HFFc6 (cell line): ENCODE data around the gene ACBD3. TPM values are rescaled to one million over a fixed set of nuclear protein-coding genes. Genes with fewer than 3 reads are reported as not detected.

Source experiments
- DNase-seq: peaks from one replicate; pipeline ENCODE4 v3.0.0-alpha.2; 2018
- H3K27ac Mint-ChIP-seq: 2 replicates; pipeline ENCODE4 v1.8.0; 2020; ENCODE audit warnings: mild to moderate bottlenecking, mixed read lengths
- H3K27me3 Mint-ChIP-seq: 2 replicates; pipeline ENCODE4 v1.8.0; 2021; ENCODE audit warnings: mild to moderate bottlenecking, moderate library complexity, mixed read lengths; ENCODE audit not compliant: insufficient read depth
- H3K36me3 Mint-ChIP-seq: 2 replicates; pipeline ENCODE4 v1.8.0; 2021; ENCODE audit warnings: low read depth, mixed read lengths
- H3K4me1 Mint-ChIP-seq: 2 replicates; pipeline ENCODE4 v1.8.0; 2020; ENCODE audit warnings: low read depth, mixed read lengths
- H3K4me3 Mint-ChIP-seq: 2 replicates; pipeline ENCODE4 v1.8.0; 2020; ENCODE audit warnings: mild to moderate bottlenecking, moderate library complexity, mixed read lengths
- H3K9me3 Mint-ChIP-seq: 2 replicates; pipeline ENCODE4 v1.8.0; 2020; ENCODE audit warnings: mild to moderate bottlenecking, mixed read lengths
- long read RNA-seq: library from polyadenylated mRNA; unstranded; transcript quantifications from one replicate; pipeline ENCODE4 v2.0.0, GENCODE V29; 2019
- total RNA-seq, 6 experiments: library from RNA; stranded (reverse); fragmentation: NEBNext Ultra II Directional; extraction: Animal tissue kit (Norgen Biotek cat#: 25700); gene quantifications; 2 replicates in 1 of 6; 3 replicates in 5 of 6; pipeline ENCODE4 v1.2.3, GENCODE V29; 2021
- TF ChIP-seq, protein P1 (sequence below): fragments of 200-600 bp; sonication (generic); IDR thresholded peaks from 2 replicates; pipeline ENCODE4 v1.5.0; 2021; ENCODE audit warnings: antibody characterized with exemption, mild to moderate bottlenecking

Gene ACBD3
- total RNA-seq, result 10 to 100 TPM; 63.9 to 72.8 (median 70.5) TPM
- long read RNA-seq, partial matches to known transcripts, result 29 of 32 reads
- long read RNA-seq, other reads (novel, unspliced or antisense), result 2 of 32 reads

DNA sequence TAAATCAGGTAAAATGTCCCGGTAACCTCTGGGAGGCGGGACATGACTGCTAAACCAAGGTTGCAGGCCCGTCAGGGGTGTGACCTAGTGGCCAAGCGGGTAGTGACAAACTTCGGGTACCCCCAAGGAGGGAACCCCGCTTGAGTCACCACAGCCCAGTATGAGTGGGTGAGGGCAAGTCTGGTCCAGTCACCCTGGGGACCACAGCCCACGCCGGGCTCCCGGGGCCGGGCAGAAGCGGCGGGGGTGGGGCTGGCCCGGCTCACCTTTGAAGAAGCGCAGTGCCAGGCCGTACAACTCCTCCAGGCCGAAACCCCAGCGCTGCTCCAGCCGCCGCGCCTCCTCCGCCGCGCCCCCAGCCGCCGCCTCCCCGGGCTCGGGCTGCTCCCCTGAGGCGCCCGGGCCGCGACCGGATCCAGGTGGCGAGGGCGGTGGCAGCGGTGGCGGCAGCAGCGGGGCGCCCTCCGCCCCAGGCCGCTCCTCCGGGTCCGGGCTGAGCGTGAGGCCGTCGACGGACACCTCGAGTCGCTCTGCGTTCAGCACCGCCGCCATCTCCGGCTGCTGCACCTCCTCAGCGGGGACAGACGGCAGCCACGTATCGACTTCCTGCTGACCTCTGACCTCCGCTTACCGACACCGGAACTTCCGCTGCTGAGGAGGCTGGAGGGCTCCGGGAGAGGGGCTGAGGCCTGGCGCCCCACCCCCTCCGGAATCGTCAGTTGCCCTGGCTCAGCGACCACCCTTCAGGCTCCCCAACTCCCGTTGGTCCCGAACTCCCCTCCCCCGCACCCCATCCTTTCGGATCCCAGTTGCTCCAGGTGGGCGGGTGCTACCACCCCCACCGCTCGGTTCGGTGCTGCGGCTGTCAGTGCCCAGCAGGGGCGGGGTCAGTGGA, at the start of gene ACBD3:
Gene ACBD3 (minus strand): TSS at position 618 of the 895 bp plus-strand sequence. CDS start 66 bp downstream, at position 552.
- no peaks in the 10 kb centered on the region for H3K9me3 Mint-ChIP-seq
- TF ChIP-seq, protein P1, sequence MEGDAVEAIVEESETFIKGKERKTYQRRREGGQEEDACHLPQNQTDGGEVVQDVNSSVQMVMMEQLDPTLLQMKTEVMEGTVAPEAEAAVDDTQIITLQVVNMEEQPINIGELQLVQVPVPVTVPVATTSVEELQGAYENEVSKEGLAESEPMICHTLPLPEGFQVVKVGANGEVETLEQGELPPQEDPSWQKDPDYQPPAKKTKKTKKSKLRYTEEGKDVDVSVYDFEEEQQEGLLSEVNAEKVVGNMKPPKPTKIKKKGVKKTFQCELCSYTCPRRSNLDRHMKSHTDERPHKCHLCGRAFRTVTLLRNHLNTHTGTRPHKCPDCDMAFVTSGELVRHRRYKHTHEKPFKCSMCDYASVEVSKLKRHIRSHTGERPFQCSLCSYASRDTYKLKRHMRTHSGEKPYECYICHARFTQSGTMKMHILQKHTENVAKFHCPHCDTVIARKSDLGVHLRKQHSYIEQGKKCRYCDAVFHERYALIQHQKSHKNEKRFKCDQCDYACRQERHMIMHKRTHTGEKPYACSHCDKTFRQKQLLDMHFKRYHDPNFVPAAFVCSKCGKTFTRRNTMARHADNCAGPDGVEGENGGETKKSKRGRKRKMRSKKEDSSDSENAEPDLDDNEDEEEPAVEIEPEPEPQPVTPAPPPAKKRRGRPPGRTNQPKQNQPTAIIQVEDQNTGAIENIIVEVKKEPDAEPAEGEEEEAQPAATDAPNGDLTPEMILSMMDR, result 0 out of 2 replicates have a peak, but pooled peaks have one; percentile 10
- H3K4me3 Mint-ChIP-seq, result peak within 1 kb of the TSS; percentile 99
- no peaks in the 10 kb centered on the region for H3K27me3 Mint-ChIP-seq
- peak within 1 kb of the TSS; percentile 97 for H3K27ac Mint-ChIP-seq
- H3K36me3 Mint-ChIP-seq, result peaks cover 26% of the 10 kb centered on the region
- peaks cover 37% of the 10 kb centered on the region for H3K4me1 Mint-ChIP-seq
- peak; percentile 77 for DNase-seq

GRCh38 chr1:226233806-226234205, 47.3 kb upstream of the ACBD3 start:
- Mint-ChIP-seq H3K4me1 (no peaks in the 10 kb centered on the region), H3K27ac (no peak overlapping the region), H3K27me3 (no peaks in the 10 kb centered on the region), H3K36me3 (no peaks in the 10 kb centered on the region), H3K4me3 (no peak overlapping the region), H3K9me3 (no peaks in the 10 kb centered on the region)
- no peak for DNase-seq
- TF ChIP-seq, protein P1, result no peak

GRCh38 chr1:226233293-226233692, 46.8 kb upstream of the ACBD3 start:
- Mint-ChIP-seq H3K27me3 (no peaks in the 10 kb centered on the region), H3K36me3 (no peaks in the 10 kb centered on the region), H3K9me3 (no peaks in the 10 kb centered on the region), H3K27ac (no peak overlapping the region), H3K4me3 (no peak overlapping the region), H3K4me1 (no peaks in the 10 kb centered on the region)
- TF ChIP-seq, protein P1, result no peak
- DNase-seq, result no peak

DNA sequence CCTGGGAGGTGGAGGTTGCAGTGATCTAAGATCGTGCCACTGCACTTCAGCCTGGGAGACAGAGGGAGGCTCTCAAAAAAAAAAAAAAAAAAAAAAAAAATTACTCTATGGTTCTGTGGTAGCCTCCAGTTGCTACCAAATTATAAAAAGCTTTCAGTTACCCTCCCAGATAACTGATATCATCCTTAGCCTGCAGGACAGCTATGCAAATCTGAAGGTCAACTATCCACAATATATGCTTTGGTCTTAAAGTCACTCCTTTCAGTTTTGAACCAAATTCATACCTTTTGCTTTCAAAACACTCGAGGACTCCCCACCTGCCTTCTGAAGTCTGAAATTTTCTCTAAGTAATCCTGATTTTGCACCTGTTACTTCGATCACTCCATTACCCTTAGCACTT, 40.1 kb upstream of the ACBD3 start:
- Mint-ChIP-seq H3K27me3 (peaks cover 8% of the 10 kb centered on the region; the same call in 1 of the 2 replicates), H3K36me3 (no peaks in the 10 kb centered on the region), H3K4me3 (no peak overlapping the region), H3K27ac (no peak overlapping the region), H3K4me1 (no peaks in the 10 kb centered on the region), H3K9me3 (no peaks in the 10 kb centered on the region)
- no peak for DNase-seq
- TF ChIP-seq, protein P1, result no peak

DNA sequence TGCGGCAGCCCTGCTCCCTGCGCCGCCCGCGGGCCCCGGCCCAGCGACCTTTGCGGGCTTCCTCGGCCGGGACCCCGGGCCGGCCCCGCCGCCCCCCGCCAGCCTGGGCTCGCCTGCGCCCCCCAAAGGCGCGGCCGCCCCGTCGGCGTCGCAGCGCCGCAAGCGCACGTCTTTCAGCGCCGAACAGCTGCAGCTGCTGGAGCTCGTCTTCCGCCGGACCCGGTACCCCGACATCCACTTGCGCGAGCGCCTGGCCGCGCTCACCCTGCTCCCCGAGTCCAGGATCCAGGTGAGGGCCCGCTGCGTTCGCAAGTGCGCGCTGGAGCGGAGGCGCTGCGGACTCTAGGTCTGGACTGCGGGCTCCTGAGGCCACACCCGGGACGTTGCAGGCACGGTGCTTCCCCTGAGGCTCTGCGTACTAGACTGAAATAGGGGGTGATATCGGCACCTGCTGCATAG, 37.3 kb upstream of the ACBD3 start:
- no peak for DNase-seq
- Mint-ChIP-seq H3K36me3 (no peaks in the 10 kb centered on the region), H3K27me3 (peaks cover 10% of the 10 kb centered on the region; the same call in 1 of the 2 replicates), H3K4me1 (no peaks in the 10 kb centered on the region), H3K27ac (no peak overlapping the region), H3K4me3 (peak overlapping the region; percentile 42; the same call in 1 of the 2 replicates), H3K9me3 (no peaks in the 10 kb centered on the region)
- TF ChIP-seq, protein P1, result no peak
